GM12865 (cell line): Measurements from ENCODE around the gene FRMD3.

Experiments
- DNase-seq: peaks from one replicate; pipeline ENCODE4 v3.0.0; 2010; ENCODE audit warnings: low read depth
- H3K4me3 ChIP-seq: 2 replicates; pipeline ENCODE4 v1.5.1; 2011; ENCODE audit warnings: mild to moderate bottlenecking, low read depth, low read length, control low read depth
- TF ChIP-seq, protein P1 (sequence below): IDR thresholded peaks from 2 replicates; pipeline ENCODE4 v1.5.1; 2011; ENCODE audit warnings: low read length, control low read depth, low read depth, inconsistent platforms; ENCODE audit not compliant: insufficient read depth; ENCODE audit errors: missing control alignments

Gene FRMD3

GRCh38 chr9:83270116-83270515 is 268.1 kb downstream of the FRMD3 start:
- H3K4me3 ChIP-seq: no peak overlapping the region
- TF ChIP-seq, protein P1, sequence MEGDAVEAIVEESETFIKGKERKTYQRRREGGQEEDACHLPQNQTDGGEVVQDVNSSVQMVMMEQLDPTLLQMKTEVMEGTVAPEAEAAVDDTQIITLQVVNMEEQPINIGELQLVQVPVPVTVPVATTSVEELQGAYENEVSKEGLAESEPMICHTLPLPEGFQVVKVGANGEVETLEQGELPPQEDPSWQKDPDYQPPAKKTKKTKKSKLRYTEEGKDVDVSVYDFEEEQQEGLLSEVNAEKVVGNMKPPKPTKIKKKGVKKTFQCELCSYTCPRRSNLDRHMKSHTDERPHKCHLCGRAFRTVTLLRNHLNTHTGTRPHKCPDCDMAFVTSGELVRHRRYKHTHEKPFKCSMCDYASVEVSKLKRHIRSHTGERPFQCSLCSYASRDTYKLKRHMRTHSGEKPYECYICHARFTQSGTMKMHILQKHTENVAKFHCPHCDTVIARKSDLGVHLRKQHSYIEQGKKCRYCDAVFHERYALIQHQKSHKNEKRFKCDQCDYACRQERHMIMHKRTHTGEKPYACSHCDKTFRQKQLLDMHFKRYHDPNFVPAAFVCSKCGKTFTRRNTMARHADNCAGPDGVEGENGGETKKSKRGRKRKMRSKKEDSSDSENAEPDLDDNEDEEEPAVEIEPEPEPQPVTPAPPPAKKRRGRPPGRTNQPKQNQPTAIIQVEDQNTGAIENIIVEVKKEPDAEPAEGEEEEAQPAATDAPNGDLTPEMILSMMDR: no peak
- DNase-seq: no peak

DNA sequence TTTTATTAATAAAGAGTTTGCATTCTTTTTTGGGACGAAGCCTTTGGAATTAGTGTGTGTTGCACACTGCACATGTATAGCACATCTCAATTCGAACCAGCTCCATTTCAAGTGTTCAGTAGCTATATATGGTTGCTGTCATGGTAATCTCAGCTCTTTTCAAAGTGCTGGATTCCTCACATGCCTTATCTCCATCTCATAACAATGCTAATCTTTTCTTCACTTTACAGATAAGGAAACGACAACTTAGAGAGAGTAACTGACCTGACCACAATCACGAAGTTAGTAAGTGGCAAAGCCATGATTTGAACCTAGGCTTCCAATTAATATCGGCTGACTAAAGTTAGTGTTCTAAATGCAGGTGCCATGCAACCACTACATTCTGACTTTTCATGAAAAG is 270.5 kb downstream of the FRMD3 start:
- H3K4me3 ChIP-seq: no peak overlapping the region
- DNase-seq: no peak
- TF ChIP-seq, protein P1: no peak

- H3K4me3 ChIP-seq: no peak overlapping the region
- DNase-seq: no peak
- TF ChIP-seq, protein P1: no peak
Measured at GRCh38 chr9:83266666-83267496, 271.3 kb downstream of the FRMD3 start.

GRCh38 chr9:83266331-83266665 is 271.9 kb downstream of the FRMD3 start:
- DNase-seq: no peak
- TF ChIP-seq, protein P1: no peak
- H3K4me3 ChIP-seq: no peak overlapping the region

- no peak for DNase-seq
- TF ChIP-seq, protein P1: no peak
- H3K4me3 ChIP-seq: no peak overlapping the region
Measured at GRCh38 chr9:83264315-83264714, 273.9 kb downstream of the FRMD3 start.

- DNase-seq: no peak
- TF ChIP-seq, protein P1: no peak
- no peak overlapping the region for H3K4me3 ChIP-seq
Measured at GRCh38 chr9:83259558-83259957, 278.6 kb downstream of the FRMD3 start.
